Measurements from ENCODE around the gene CLTA. TPM values are rescaled to one million over a fixed set of nuclear protein-coding genes. Genes with fewer than 3 reads are reported as not detected.
"Not testable (repeated sequence)": the region's sequence is repeated elsewhere in the genome, so short reads cannot be mapped to it uniquely, and the experiment has no call there.

Gene CLTA
- total RNA-seq, 2 experiments from 2014 or later, result 165 to 166 TPM

DNA sequence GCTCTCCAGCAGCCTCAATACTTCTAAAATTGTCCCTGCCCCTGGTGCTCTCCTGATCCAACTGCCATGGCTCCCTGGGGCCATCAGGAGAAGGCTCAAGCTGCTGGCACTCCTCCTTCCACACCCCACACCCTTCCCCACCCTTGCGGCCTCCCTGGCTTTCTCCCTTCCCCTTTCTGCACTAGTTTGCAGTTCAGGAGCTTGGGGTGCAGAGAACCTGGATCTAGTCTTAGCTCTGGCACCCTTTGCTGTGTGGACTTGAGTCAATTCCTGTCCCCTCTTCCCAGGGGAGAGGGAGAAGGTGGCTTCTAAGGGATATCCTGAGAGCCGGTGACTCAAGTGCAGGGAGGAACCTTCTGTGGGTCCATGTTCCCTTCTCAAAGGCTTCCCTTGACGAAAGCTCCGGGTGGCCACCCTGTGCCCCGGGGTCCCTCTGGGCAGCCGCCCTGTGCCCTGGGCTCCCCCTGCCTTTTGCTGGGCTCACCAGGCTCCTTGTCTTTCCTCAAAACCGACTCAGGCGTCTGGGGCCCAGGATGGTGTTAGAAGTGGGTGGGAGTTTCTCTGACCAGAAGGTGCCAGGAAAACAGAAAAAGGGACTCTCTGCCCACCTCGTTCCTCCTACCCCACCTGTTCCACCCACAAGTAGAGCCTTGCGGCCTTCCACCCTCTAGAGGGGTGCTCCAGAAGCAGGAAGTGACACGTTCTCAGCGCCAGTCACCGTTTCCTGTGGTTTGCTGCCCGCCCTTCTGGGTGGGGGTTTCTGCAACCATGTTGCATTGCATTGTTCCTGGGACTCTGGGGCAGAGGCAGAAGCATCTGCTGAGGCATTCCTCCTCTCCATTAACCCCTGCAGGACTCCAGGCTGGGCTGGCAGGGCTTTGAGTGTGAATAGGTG is 39.2 kb upstream of the CLTA start:
- peaks cover 10% of the 10 kb centered on the region for H3K36me3 Mint-ChIP-seq

GRCh38 chr9:36152741-36153438 is 37.8 kb upstream of the CLTA start:
- Mint-ChIP-seq H3K4me3 (no peak overlapping the region), H3K27me3 (no peaks in the 10 kb centered on the region), H3K9me3 (no peaks in the 10 kb centered on the region), H3K27ac (peak overlapping the region; percentile 65), H3K4me1 (peaks cover 51% of the 10 kb centered on the region), H3K36me3 (peaks cover 7% of the 10 kb centered on the region)
- DNase-seq, result no peak

More for the DNA sequence above, 39.2 kb upstream of the CLTA start:
- peak; percentile 86 for DNase-seq
- Mint-ChIP-seq H3K4me3 (peak overlapping the region; percentile 63), H3K4me1 (peaks cover 60% of the 10 kb centered on the region), H3K27ac (peak overlapping the region; percentile 89), H3K27me3 (no peaks in the 10 kb centered on the region), H3K9me3 (no peaks in the 10 kb centered on the region)

- Mint-ChIP-seq H3K9me3 (no peaks in the 10 kb centered on the region), H3K27ac (no peak overlapping the region), H3K4me3 (no peak overlapping the region), H3K4me1 (peaks cover 48% of the 10 kb centered on the region), H3K36me3 (peaks cover 12% of the 10 kb centered on the region), H3K27me3 (no peaks in the 10 kb centered on the region)
- DNase-seq, result no peak
Observed at GRCh38 chr9:36153746-36154145, 37.0 kb upstream of the CLTA start.

- no peaks in the 10 kb centered on the region for H3K27me3 Mint-ChIP-seq
- H3K4me3 Mint-ChIP-seq, result no peak overlapping the region
- peaks cover 12% of the 10 kb centered on the region for H3K36me3 Mint-ChIP-seq
- peaks cover 43% of the 10 kb centered on the region for H3K4me1 Mint-ChIP-seq
- H3K9me3 Mint-ChIP-seq, result no peaks in the 10 kb centered on the region
- H3K27ac Mint-ChIP-seq, result peak overlapping the region; percentile 43
- no peak for DNase-seq
Observed at GRCh38 chr9:36154331-36154952, 36.3 kb upstream of the CLTA start.

DNA sequence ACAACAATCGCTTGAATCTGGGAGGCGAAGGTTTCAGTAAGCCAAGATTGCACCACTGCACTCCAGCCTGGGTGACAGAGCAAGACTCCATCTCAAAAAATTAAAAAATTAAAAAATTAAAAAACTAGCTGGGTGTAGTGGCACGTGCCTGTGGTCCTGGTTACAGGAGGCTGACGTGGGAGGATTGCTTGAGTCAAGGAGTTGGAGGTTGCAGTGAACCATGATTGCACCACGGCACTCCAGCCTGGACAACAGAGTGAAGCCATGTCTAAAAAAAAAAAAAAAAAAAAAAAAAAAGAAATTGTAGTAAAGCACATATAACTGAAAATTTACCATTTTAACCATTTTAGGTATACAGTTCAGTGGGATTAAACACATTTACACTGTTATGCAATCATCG is 34.6 kb upstream of the CLTA start:
- Mint-ChIP-seq H3K27me3 (no peaks in the 10 kb centered on the region), H3K9me3 (no peaks in the 10 kb centered on the region), H3K27ac (no peak overlapping the region), H3K4me3 (no peak overlapping the region), H3K4me1 (peaks cover 32% of the 10 kb centered on the region), H3K36me3 (peaks cover 10% of the 10 kb centered on the region)
- no peak for DNase-seq

DNA sequence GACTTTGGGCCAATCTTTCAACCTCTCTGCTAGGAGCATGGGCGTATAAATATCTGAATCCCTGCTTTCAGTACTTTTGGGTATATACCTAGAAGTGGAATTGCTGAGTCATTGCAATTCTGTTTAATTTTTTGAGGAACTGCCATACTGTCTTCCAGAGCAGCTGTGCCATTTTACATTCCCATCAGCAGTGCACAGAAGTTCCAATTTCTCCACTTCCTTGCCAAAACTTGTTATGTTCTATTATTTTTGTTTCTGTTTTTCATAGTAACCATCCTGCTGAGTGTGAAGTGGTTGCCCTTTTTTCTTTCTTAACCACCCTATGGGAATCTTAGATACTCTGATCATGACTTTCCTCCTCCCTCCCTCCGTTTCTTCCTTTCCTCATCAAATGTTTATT is 32.6 kb upstream of the CLTA start:
- Mint-ChIP-seq H3K27ac (no peak overlapping the region), H3K4me3 (no peak overlapping the region), H3K36me3 (peaks cover 10% of the 10 kb centered on the region), H3K9me3 (no peaks in the 10 kb centered on the region), H3K27me3 (no peaks in the 10 kb centered on the region), H3K4me1 (peaks cover 19% of the 10 kb centered on the region)
- no peak for DNase-seq

- no peak for DNase-seq
- H3K4me1 Mint-ChIP-seq, result peaks cover 15% of the 10 kb centered on the region
- no peak overlapping the region for H3K27ac Mint-ChIP-seq
- no peak overlapping the region for H3K4me3 Mint-ChIP-seq
- peaks cover 10% of the 10 kb centered on the region for H3K36me3 Mint-ChIP-seq
- H3K9me3 Mint-ChIP-seq, result no peaks in the 10 kb centered on the region
- H3K27me3 Mint-ChIP-seq, result no peaks in the 10 kb centered on the region
Observed at GRCh38 chr9:36158917-36159316, 31.8 kb upstream of the CLTA start.

GRCh38 chr9:36159509-36159908 is 31.2 kb upstream of the CLTA start:
- not testable (repeated sequence) for H3K36me3 Mint-ChIP-seq, DNase-seq, H3K27ac Mint-ChIP-seq, H3K4me3 Mint-ChIP-seq, H3K4me1 Mint-ChIP-seq, H3K9me3 Mint-ChIP-seq, H3K27me3 Mint-ChIP-seq

GRCh38 chr9:36160126-36160525 is 30.6 kb upstream of the CLTA start:
- H3K9me3 Mint-ChIP-seq, H3K27ac Mint-ChIP-seq, H3K27me3 Mint-ChIP-seq, H3K36me3 Mint-ChIP-seq, H3K4me3 Mint-ChIP-seq, H3K4me1 Mint-ChIP-seq, DNase-seq: not testable (repeated sequence)

GRCh38 chr9:36161187-36161586 is 29.5 kb upstream of the CLTA start:
- Mint-ChIP-seq H3K4me3 (no peak overlapping the region), H3K27me3 (peaks cover 2% of the 10 kb centered on the region), H3K27ac (no peak overlapping the region), H3K36me3 (peaks cover 10% of the 10 kb centered on the region), H3K9me3 (no peaks in the 10 kb centered on the region), H3K4me1 (peaks cover 6% of the 10 kb centered on the region)
- no peak for DNase-seq

GRCh38 chr9:36162211-36162738 is 28.4 kb upstream of the CLTA start:
- DNase-seq, result no peak
- H3K4me1 Mint-ChIP-seq, result peaks cover 9% of the 10 kb centered on the region
- no peak overlapping the region for H3K27ac Mint-ChIP-seq

DNA sequence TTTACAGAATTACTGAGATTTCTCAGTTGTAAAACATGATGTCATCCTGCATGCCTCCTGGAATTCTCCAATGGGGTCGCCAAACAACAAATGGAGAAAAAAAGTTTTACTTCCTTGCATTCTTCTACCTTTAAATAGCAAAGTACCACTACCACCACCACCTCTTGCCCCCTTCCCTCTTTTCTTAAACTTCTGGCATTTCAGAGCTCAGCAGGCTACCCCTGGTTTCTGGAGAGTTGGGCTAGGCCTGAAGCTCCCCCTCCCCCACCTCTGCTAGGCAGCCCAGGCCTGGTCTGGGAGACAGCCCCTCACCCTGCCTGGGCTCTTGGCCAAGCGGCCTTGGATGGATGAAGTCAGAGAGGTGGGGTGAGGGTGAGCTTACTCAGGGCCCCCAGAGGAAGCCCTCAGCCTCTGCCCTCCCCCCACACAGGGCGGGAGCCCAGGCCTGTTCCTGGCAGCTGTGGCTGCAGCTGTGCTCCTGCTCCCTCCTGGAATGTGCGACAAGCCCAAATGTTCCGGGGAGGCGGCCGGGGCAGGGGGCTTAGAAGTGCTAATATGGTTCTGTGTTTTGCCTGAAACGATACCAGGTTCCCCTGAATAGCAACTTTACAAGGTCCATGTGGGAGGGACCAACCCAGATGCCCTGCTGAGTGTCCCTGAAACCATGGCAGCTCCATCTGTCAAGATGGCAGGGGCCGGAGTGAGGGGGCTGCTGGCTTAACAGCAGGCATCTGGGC is 27.5 kb upstream of the CLTA start:
- Mint-ChIP-seq H3K36me3 (peaks cover 3% of the 10 kb centered on the region), H3K9me3 (no peaks in the 10 kb centered on the region), H3K4me1 (peaks cover 6% of the 10 kb centered on the region), H3K4me3 (no peak overlapping the region), H3K27me3 (peaks cover 4% of the 10 kb centered on the region), H3K27ac (no peak overlapping the region)
- no peak for DNase-seq

More at GRCh38 chr9:36162211-36162738, 28.4 kb upstream of the CLTA start:
- Mint-ChIP-seq H3K27me3 (peaks cover 4% of the 10 kb centered on the region), H3K9me3 (no peaks in the 10 kb centered on the region), H3K36me3 (peaks cover 5% of the 10 kb centered on the region), H3K4me3 (no peak overlapping the region)

- H3K9me3 Mint-ChIP-seq, result no peaks in the 10 kb centered on the region
Observed at GRCh38 chr9:36163786-36164170, 26.9 kb upstream of the CLTA start.

DNA sequence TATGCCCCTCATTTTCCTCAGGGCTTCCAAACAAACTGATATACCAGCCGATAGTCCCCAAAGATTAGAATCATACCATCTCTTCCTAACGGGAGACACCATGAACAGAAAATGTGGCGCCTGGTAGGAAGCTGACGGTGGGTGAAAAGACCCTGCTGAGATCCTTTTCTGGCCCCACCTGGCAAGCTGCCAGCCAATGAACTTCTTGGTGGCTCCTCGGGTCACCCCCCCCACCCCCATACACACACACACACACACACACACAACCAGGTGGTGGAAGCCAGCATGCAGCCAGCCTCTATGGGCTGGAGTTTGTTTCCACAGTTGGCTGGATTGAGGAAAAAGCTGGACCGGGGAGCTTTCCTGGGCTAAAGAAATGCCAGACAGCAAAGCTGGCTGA is 26.3 kb upstream of the CLTA start:
- Mint-ChIP-seq H3K27me3 (peaks cover 4% of the 10 kb centered on the region), H3K4me1 (peaks cover 3% of the 10 kb centered on the region), H3K9me3 (no peaks in the 10 kb centered on the region), H3K4me3 (no peak overlapping the region), H3K36me3 (no peaks in the 10 kb centered on the region), H3K27ac (no peak overlapping the region)
- no peak for DNase-seq

More at GRCh38 chr9:36163786-36164170, 26.9 kb upstream of the CLTA start:
- Mint-ChIP-seq H3K36me3 (no peaks in the 10 kb centered on the region), H3K27ac (no peak overlapping the region), H3K27me3 (peaks cover 4% of the 10 kb centered on the region), H3K4me1 (peaks cover 3% of the 10 kb centered on the region), H3K4me3 (no peak overlapping the region)
- no peak for DNase-seq
